H1 (cell line): ENCODE measurements around the gene EPHA5. TPM values are rescaled to one million over a fixed set of nuclear protein-coding genes. Genes with fewer than 3 reads are reported as not detected.

ENCODE experiments used
- CTCF ChIA-PET: fragments of 300-600 bp; sonication (Branson Sonifier 250); formaldehyde crosslinking; loops from one replicate; lab custom pipeline; 2021; ENCODE audit not compliant: partially characterized antibody; lab: Charles Lee
- POLR2A ChIA-PET: fragments of 300-600 bp; sonication (Branson Sonifier 250); formaldehyde crosslinking; loops from one replicate; lab custom pipeline; 2021; ENCODE audit warnings: inconsistent platforms; ENCODE audit not compliant: partially characterized antibody; lab: Charles Lee
- DNase-seq, 2 experiments: peaks; one replicate each; pipeline versions ENCODE4 v3.0.0 to v3.0.0-alpha.2; 2010 to 2022; ENCODE audit warnings: low spot score in 2 of 2, low read depth in 1 of 2, mixed read lengths in 1 of 2
- FAIRE-seq: peaks from 2 replicates; lab custom pipeline; 2011; peaks lifted over from hg19 to GRCh38; lab: Jason Lieb, UNC
- H2AFZ ChIP-seq: 2 replicates; pipeline ENCODE4 v1.8.1; 2012; ENCODE audit warnings: low read length, inconsistent platforms
- H2AK5ac ChIP-seq: 2 replicates; pipeline ENCODE4 v1.6.1; 2013; ENCODE audit warnings: low read depth, low read length
- H2BK120ac ChIP-seq: replicated peaks from 2 replicates; pipeline ENCODE3; 2013; ENCODE audit warnings: low read depth, low read length, inconsistent platforms
- H2BK12ac ChIP-seq: 2 replicates; pipeline ENCODE4 v1.6.1; 2013; ENCODE audit warnings: low read depth, low read length
- H2BK15ac ChIP-seq: 2 replicates; pipeline ENCODE4 v1.6.1; 2013; ENCODE audit warnings: low read length
- H2BK20ac ChIP-seq: 2 replicates; pipeline ENCODE4 v1.6.1; 2013; ENCODE audit warnings: low read length
- H2BK5ac ChIP-seq: 2 replicates; pipeline ENCODE4 v1.6.1; 2013; ENCODE audit warnings: low read depth, low read length
- H3K14ac ChIP-seq: 2 replicates; pipeline ENCODE4 v1.6.1; 2013; ENCODE audit warnings: inconsistent platforms; ENCODE audit not compliant: insufficient read length
- H3K18ac ChIP-seq: 2 replicates; pipeline ENCODE4 v1.6.1; 2013; ENCODE audit warnings: low read length; ENCODE audit errors: extremely low read depth
- H3K23ac ChIP-seq: 2 replicates; pipeline ENCODE4 v1.6.1; 2013; ENCODE audit warnings: inconsistent platforms; ENCODE audit not compliant: insufficient read length
- H3K23me2 ChIP-seq: 2 replicates; pipeline ENCODE4 v1.6.1; 2013; ENCODE audit warnings: low read depth, low read length
- H3K27ac ChIP-seq: 2 replicates; pipeline ENCODE4 v1.6.1; 2011; ENCODE audit warnings: low read depth, low read length, inconsistent platforms
- H3K27me3 ChIP-seq, 4 experiments: replicated peaks in 1 of 4; 1 replicate in 1 of 4; 2 replicates in 3 of 4; pipeline versions ENCODE4 v1.6.1 to v1.8.1; 2011 to 2013; ENCODE audit warnings: low read length in 3 of 4, mild to moderate bottlenecking in 3 of 4, inconsistent platforms in 2 of 4, mixed read lengths in 2 of 4, moderate library complexity in 1 of 4; ENCODE audit not compliant: control insufficient read depth in 3 of 4, insufficient read depth in 3 of 4; ENCODE audit errors: extremely low read depth in 1 of 4
- H3K36me3 ChIP-seq, 4 experiments: 2 replicates each; pipeline versions ENCODE4 v1.6.1 to v1.8.1; 2011 to 2013; ENCODE audit warnings: mild to moderate bottlenecking in 4 of 4, low read length in 3 of 4, moderate library complexity in 2 of 4, control low read depth in 1 of 4, inconsistent platforms in 1 of 4; ENCODE audit not compliant: insufficient read depth in 4 of 4, control insufficient read depth in 2 of 4
- H3K4ac ChIP-seq: replicated peaks from 2 replicates; pipeline ENCODE3; 2013; ENCODE audit warnings: low read length, low read depth, mixed read lengths, inconsistent platforms; ENCODE audit not compliant: insufficient read length
- H3K4me1 ChIP-seq, 4 experiments: replicated peaks in 1 of 4; 1 replicate in 1 of 4; 2 replicates in 3 of 4; pipeline versions ENCODE4 v1.6.1 to v1.8.1; 2011 to 2013; ENCODE audit warnings: low read length in 3 of 4, inconsistent platforms in 2 of 4, mixed read lengths in 1 of 4; ENCODE audit not compliant: insufficient read depth in 4 of 4, control insufficient read depth in 3 of 4
- H3K4me2 ChIP-seq, 2 experiments: 2 replicates each; pipeline versions ENCODE4 v1.6.1 to v1.8.1; 2011 to 2013; ENCODE audit warnings: low read depth in 2 of 2, low read length in 2 of 2, control low read depth in 1 of 2, inconsistent platforms in 1 of 2, mild to moderate bottlenecking in 1 of 2; ENCODE audit not compliant: insufficient read depth in 1 of 2
- H3K4me3 ChIP-seq, 4 experiments: fragments of 200-600, 300-600 bp in 1 of 4; sonication (generic), shearing (Covaris generic), sonication (Bioruptor Twin) in 1 of 4; 2 replicates each; pipeline versions ENCODE4 v1.5.1 to v1.8.1; 2011 to 2016; ENCODE audit warnings: low read length in 4 of 4, low read depth in 3 of 4, control low read depth in 2 of 4, inconsistent platforms in 2 of 4, mild to moderate bottlenecking in 2 of 4, mixed read lengths in 1 of 4, moderate library complexity in 1 of 4; ENCODE audit not compliant: insufficient read depth in 2 of 4; ENCODE audit errors: extremely low read depth in 1 of 4
- H3K56ac ChIP-seq: replicated peaks from 2 replicates; pipeline ENCODE3; 2013; ENCODE audit warnings: low read depth, mild to moderate bottlenecking, mixed read lengths, low read length, inconsistent platforms; ENCODE audit not compliant: insufficient read length
- H3K79me1 ChIP-seq: 2 replicates; pipeline ENCODE4 v1.6.1; 2013; ENCODE audit warnings: low read depth, low read length, control low read depth
- H3K79me2 ChIP-seq, 2 experiments: 2 replicates each; pipeline versions ENCODE4 v1.6.1 to v1.8.1; 2012 to 2013; ENCODE audit warnings: low read length in 2 of 2, mild to moderate bottlenecking in 2 of 2, inconsistent platforms in 1 of 2; ENCODE audit not compliant: insufficient read depth in 2 of 2, control insufficient read depth in 1 of 2
- H3K9ac ChIP-seq, 4 experiments: replicated peaks in 1 of 4; 1 replicate in 1 of 4; 2 replicates in 3 of 4; pipeline versions ENCODE4 v1.6.1 to v1.8.1; 2011 to 2013; ENCODE audit warnings: low read depth in 3 of 4, low read length in 3 of 4, control low read depth in 2 of 4, mild to moderate bottlenecking in 2 of 4, moderate library complexity in 2 of 4, inconsistent platforms in 1 of 4; ENCODE audit errors: extremely low read depth in 1 of 4
- H3K9me3 ChIP-seq, 2 experiments: 2 replicates each; pipeline versions ENCODE4 v1.6.1 to v1.8.1; 2012 to 2013; ENCODE audit warnings: mild to moderate bottlenecking in 2 of 2, moderate library complexity in 2 of 2, control low read depth in 1 of 2, inconsistent platforms in 1 of 2, low read depth in 1 of 2, low read length in 1 of 2, mixed read lengths in 1 of 2; ENCODE audit not compliant: insufficient read depth in 2 of 2
- H4K20me1 ChIP-seq, 2 experiments: replicated peaks in 1 of 2; 2 replicates each; pipeline versions ENCODE3 to v1.8.1; 2011 to 2013; ENCODE audit warnings: inconsistent platforms in 2 of 2, low read length in 2 of 2, mild to moderate bottlenecking in 1 of 2; ENCODE audit not compliant: insufficient read depth in 2 of 2, control insufficient read depth in 1 of 2
- H4K5ac ChIP-seq: 2 replicates; pipeline ENCODE4 v1.6.1; 2013; ENCODE audit warnings: low read length, low read depth, mixed read lengths, inconsistent platforms; ENCODE audit not compliant: insufficient read length
- H4K8ac ChIP-seq: 2 replicates; pipeline ENCODE4 v1.8.0; 2013; ENCODE audit warnings: mild to moderate bottlenecking, moderate library complexity, low read length, inconsistent platforms; ENCODE audit not compliant: insufficient read depth; ENCODE audit errors: extremely low read depth
- H4K91ac ChIP-seq: replicated peaks from 2 replicates; pipeline ENCODE3; 2013; ENCODE audit warnings: low read length, mixed read lengths, inconsistent platforms; ENCODE audit not compliant: insufficient read length
- BRCA1 ChIP-seq: IDR thresholded peaks from 2 replicates; pipeline ENCODE4 v1.6.1; 2012; ENCODE audit warnings: low read depth, low read length, improper control_type of control experiment
- CREB1 ChIP-seq: IDR thresholded peaks from 2 replicates; pipeline ENCODE4 v1.6.1; 2012; ENCODE audit warnings: inconsistent platforms
- MAFK ChIP-seq: IDR thresholded peaks from 2 replicates; pipeline ENCODE4 v1.6.1; 2012; ENCODE audit warnings: low read depth, mild to moderate bottlenecking, improper control_type of control experiment, low read length
- NANOG ChIP-seq: IDR thresholded peaks from 2 replicates; pipeline ENCODE4 v1.6.1; 2011; ENCODE audit warnings: low read length, low read depth, mild to moderate bottlenecking, inconsistent platforms; ENCODE audit not compliant: insufficient read depth, poor library complexity, severe bottlenecking
- NRF1 ChIP-seq: IDR thresholded peaks from 2 replicates; pipeline ENCODE4 v1.6.1; 2011; ENCODE audit warnings: mild to moderate bottlenecking, low read depth, low read length, improper control_type of control experiment
- RFX5 ChIP-seq: IDR thresholded peaks from 2 replicates; pipeline ENCODE4 v1.6.1; 2011; ENCODE audit warnings: low read depth, low read length, improper control_type of control experiment, borderline replicate concordance
- RNF2 ChIP-seq: fragments of 200-900, 300-1000 bp; sonication (generic); IDR thresholded peaks from 2 replicates; pipeline ENCODE4 v1.7.1; 2016; ENCODE audit warnings: borderline replicate concordance, low read depth, mild to moderate bottlenecking, antibody characterized with exemption, low read length; ENCODE audit not compliant: poor library complexity, severe bottlenecking; ENCODE audit errors: missing control alignments
- SIRT6 ChIP-seq: IDR thresholded peaks from one replicate; pipeline ENCODE4 v1.7.1; 2012; ENCODE audit warnings: low read length, inconsistent platforms
- SIX5 ChIP-seq: IDR thresholded peaks from 2 replicates; pipeline ENCODE4 v1.6.1; 2011; ENCODE audit warnings: mild to moderate bottlenecking, low read depth, low read length
- SP1 ChIP-seq: IDR thresholded peaks from 2 replicates; pipeline ENCODE4 v1.6.1; 2011; ENCODE audit warnings: low read depth, low read length
- SP4 ChIP-seq: IDR thresholded peaks from 2 replicates; pipeline ENCODE4 v1.6.1; 2012; ENCODE audit warnings: low read length, inconsistent platforms
- TBP ChIP-seq: IDR thresholded peaks from 2 replicates; pipeline ENCODE4 v1.6.1; 2011; ENCODE audit warnings: low read depth, low read length, improper control_type of control experiment
- ZNF274 ChIP-seq: IDR thresholded peaks from 2 replicates; pipeline ENCODE4 v1.7.0; 2012; ENCODE audit warnings: low read length, borderline replicate concordance; ENCODE audit errors: extremely low read depth
- WGBS, 2 experiments: shearing (Covaris generic) in 1 of 2; methylation state at CpG; one replicate each; pipeline versions ENCODE4 v1.1.6 to v1.1.7; 2013 to 2015; ENCODE audit warnings: low lambda C conversion rate in 2 of 2, mixed read lengths in 2 of 2, inconsistent platforms in 1 of 2, low coverage in 1 of 2, missing lambda C conversion rate in 1 of 2; ENCODE audit not compliant: insufficient replicate concordance in 2 of 2, insufficient coverage in 1 of 2, insufficient read length in 1 of 2; ENCODE audit errors: extremely low coverage in 1 of 2, missing lambda C conversion rate in 1 of 2; 5-methylcytosine and 5-hydroxymethylcytosine counted together
- polyA plus RNA-seq, 7 experiments: library from polyadenylated mRNA; depleted of rRNA in 3 of 7; stranded (reverse) in 5 of 7; unstranded in 2 of 7; fragments of >200 nt in 5 of 7; fragments of 200-250 nt in 2 of 7; gene quantifications; 1 replicate in 5 of 7; 2 replicates in 1 of 7; 4 replicates in 1 of 7; pipeline versions ENCODE4 v1.2.1 to v1.2.3, GENCODE V29; 2011 to 2013; ENCODE audit warnings: missing spikeins in 2 of 7, mixed read lengths in 2 of 7
- total RNA-seq: library from RNA; stranded (reverse); fragmentation: NEBNext Ultra II Directional; extraction: Animal tissue kit (Norgen Biotek cat#: 25700); gene quantifications from 2 replicates; pipeline ENCODE4 v1.2.1, GENCODE V29; 2021
- TF ChIP-seq, protein P1 (sequence below): IDR thresholded peaks from 2 replicates; pipeline ENCODE4 v1.6.1; 2012; ENCODE audit warnings: low read length, inconsistent platforms

EPHA5 gene
- total and polyA plus RNA-seq, 2 of the 8 experiments (the other 6 are each of a cell fraction or from before 2014, with no cell fraction given), result 0.03 to 0.11 TPM

DNA sequence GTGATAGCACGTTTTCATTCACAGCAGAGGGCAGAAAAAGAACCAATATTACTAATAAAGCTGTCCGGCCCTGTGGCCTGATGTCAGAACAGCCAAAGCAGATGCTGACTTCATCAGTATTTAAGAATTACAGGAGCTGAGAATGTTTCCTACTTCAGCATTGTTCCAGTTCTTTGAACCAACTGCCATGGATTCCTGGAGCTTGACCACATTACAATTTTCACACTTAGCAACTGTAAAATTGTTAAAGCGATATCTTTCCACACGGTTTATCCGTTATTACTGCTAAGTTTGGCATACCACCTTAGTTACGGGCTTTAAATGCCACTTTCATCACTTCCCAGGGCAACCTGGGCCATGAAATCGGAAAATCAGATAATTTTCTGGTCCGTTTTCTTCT, 118.2 kb downstream of the EPHA5 start:
- H3K56ac ChIP-seq, result no peak overlapping the region
- no peak overlapping the region for H3K18ac ChIP-seq
- H3K79me1 ChIP-seq, result no peaks in the 10 kb centered on the region
- no peak overlapping the region for H3K4me2 ChIP-seq
- ChIA-PET CTCF (interaction anchor here (1.3 kb wide), 1 partner anchor 10 kb away, joined by 3 read pairs; no protein-coding TSS in a partner anchor), POLR2A (no interaction called here)
- no peaks in the 10 kb centered on the region for H3K79me2 ChIP-seq
- no peak overlapping the region for H2BK120ac ChIP-seq
- H3K23ac ChIP-seq, result no peak overlapping the region
- no peak overlapping the region for H3K27ac ChIP-seq
- 85% methylated on average over 8 of the region's 8 CpGs; no CpG with 5 or more reads in 1 of the 2 experiments for WGBS, 2 experiments
- H3K14ac ChIP-seq, result no peak overlapping the region
- H3K4me3 ChIP-seq, result no peak overlapping the region
- H4K5ac ChIP-seq, result no peak overlapping the region
- no peaks in the 10 kb centered on the region for H3K23me2 ChIP-seq
- H4K8ac ChIP-seq, result no peak overlapping the region
- no peak overlapping the region for H2BK5ac ChIP-seq
- H3K4me1 ChIP-seq, result no peaks in the 10 kb centered on the region
- peak overlapping the region; percentile 68; the same call in 1 of the 2 replicates for H2AFZ ChIP-seq
- no peak overlapping the region for H2BK15ac ChIP-seq
- no peaks in the 10 kb centered on the region for H3K36me3 ChIP-seq
- no peaks in the 10 kb centered on the region for H3K27me3 ChIP-seq
- no peaks in the 10 kb centered on the region for H4K20me1 ChIP-seq
- no peak overlapping the region for H4K91ac ChIP-seq
- FAIRE-seq, result no peak
- no peak overlapping the region for H2BK20ac ChIP-seq
- H3K9ac ChIP-seq, result no peak overlapping the region
- H2BK12ac ChIP-seq, result no peak overlapping the region
- no peak overlapping the region for H2AK5ac ChIP-seq
- DNase-seq, result no peak
- H3K9me3 ChIP-seq, result no peaks in the 10 kb centered on the region
- no peak overlapping the region for H3K4ac ChIP-seq
- TF ChIP-seq CREB1 (no peak), SP4 (no peak), NRF1 (no peak), TBP (no peak), ZNF274 (no peak), RNF2 (no peak), SP1 (no peak), NANOG (no peak), BRCA1 (no peak), SIX5 (no peak), RFX5 (no peak), SIRT6 (no peak), MAFK (no peak)
- TF ChIP-seq, protein P1, sequence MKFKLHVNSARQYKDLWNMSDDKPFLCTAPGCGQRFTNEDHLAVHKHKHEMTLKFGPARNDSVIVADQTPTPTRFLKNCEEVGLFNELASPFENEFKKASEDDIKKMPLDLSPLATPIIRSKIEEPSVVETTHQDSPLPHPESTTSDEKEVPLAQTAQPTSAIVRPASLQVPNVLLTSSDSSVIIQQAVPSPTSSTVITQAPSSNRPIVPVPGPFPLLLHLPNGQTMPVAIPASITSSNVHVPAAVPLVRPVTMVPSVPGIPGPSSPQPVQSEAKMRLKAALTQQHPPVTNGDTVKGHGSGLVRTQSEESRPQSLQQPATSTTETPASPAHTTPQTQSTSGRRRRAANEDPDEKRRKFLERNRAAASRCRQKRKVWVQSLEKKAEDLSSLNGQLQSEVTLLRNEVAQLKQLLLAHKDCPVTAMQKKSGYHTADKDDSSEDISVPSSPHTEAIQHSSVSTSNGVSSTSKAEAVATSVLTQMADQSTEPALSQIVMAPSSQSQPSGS, result no peak
